ENCODE results near the gene PDGFA. TPM values are rescaled to one million over a fixed set of nuclear protein-coding genes. Genes with fewer than 3 reads are reported as not detected.

The PDGFA gene
- total and polyA plus RNA-seq, 2 experiments from 2014 or later: 4.7 to 8.4 TPM

GRCh38 chr7:549891-550625, 30.4 kb upstream of the PDGFA start:
- H3K27ac ChIP-seq: no peak overlapping the region
- in situ Hi-C loops (cut with MboI): no loop called here
- H3K9me2 ChIP-seq (ENCODE audit: insufficient read depth): no peaks in the 10 kb centered on the region
- no peaks in the 10 kb centered on the region for H3K36me3 ChIP-seq (ENCODE audit: low read depth)
- H3F3A ChIP-seq (ENCODE audit: insufficient read depth): no peaks in the 10 kb centered on the region; the same call in 1 of the 2 replicates
- TF ChIP-seq EZH2phosphoT487 (IDR thresholded peaks at IDR 0.05; ENCODE audit: insufficient read depth, low read depth) (no peak), EZH2 (IDR thresholded peaks at IDR 0.05; ENCODE audit: insufficient read depth, poor library complexity, severe bottlenecking) (no peak)
- no peaks in the 10 kb centered on the region for H3K79me2 ChIP-seq (ENCODE audit: insufficient read depth)
- no peak overlapping the region for H2AFZ ChIP-seq
- H3K4me2 ChIP-seq (ENCODE audit: unreplicated experiment): no peak overlapping the region
- no peaks in the 10 kb centered on the region for H4K20me1 ChIP-seq (ENCODE audit: insufficient read depth)
- H3K9ac ChIP-seq: no peak overlapping the region
- no peaks in the 10 kb centered on the region for H3K4me1 ChIP-seq (ENCODE audit: insufficient read depth)
- 85 to 89% methylated on average over 25 to 31 of the region's 31 CpGs for WGBS, 2 experiments (ENCODE audit: low coverage in 1 of 2, low lambda C conversion rate in 2 of 2, missing lambda C conversion rate in 2 of 2)
- H3K4me3 ChIP-seq: no peak overlapping the region
- H3K27me3 ChIP-seq (replicated peaks; ENCODE audit: insufficient read depth): no peaks in the 10 kb centered on the region
- no peaks in the 10 kb centered on the region for H3K9me3 ChIP-seq (ENCODE audit: low read depth)
- no peak for DNase-seq

GRCh38 chr7:549066-549890, 29.6 kb upstream of the PDGFA start:
- Histone ChIP-seq H3K9me3 (ENCODE audit: low read depth) (no peaks in the 10 kb centered on the region), H3K9me2 (ENCODE audit: insufficient read depth) (no peaks in the 10 kb centered on the region), H3K9ac (no peak overlapping the region), H3K36me3 (ENCODE audit: low read depth) (no peaks in the 10 kb centered on the region), H3F3A (ENCODE audit: insufficient read depth) (no peaks in the 10 kb centered on the region; the same call in 1 of the 2 replicates), H4K20me1 (ENCODE audit: insufficient read depth) (no peaks in the 10 kb centered on the region), H3K4me1 (ENCODE audit: insufficient read depth) (no peaks in the 10 kb centered on the region), H3K4me3 (no peak overlapping the region), H2AFZ (no peak overlapping the region), H3K27ac (no peak overlapping the region), H3K27me3 (replicated peaks; ENCODE audit: insufficient read depth) (no peaks in the 10 kb centered on the region), H3K4me2 (ENCODE audit: unreplicated experiment) (no peak overlapping the region), H3K79me2 (ENCODE audit: insufficient read depth) (no peaks in the 10 kb centered on the region)
- no peak for TF ChIP-seq EZH2phosphoT487 (IDR thresholded peaks at IDR 0.05; ENCODE audit: insufficient read depth, low read depth)
- no peak for TF ChIP-seq EZH2 (IDR thresholded peaks at IDR 0.05; ENCODE audit: insufficient read depth, poor library complexity, severe bottlenecking)
- no peak for DNase-seq
- in situ Hi-C loops (cut with MboI): no loop called here
- WGBS, 2 experiments (ENCODE audit: low coverage in 1 of 2, low lambda C conversion rate in 2 of 2, missing lambda C conversion rate in 2 of 2): 91 to 95% methylated on average over 19 to 43 of the region's 43 CpGs

GRCh38 chr7:548401-548800, 28.8 kb upstream of the PDGFA start:
- Histone ChIP-seq H4K20me1 (ENCODE audit: insufficient read depth) (no peaks in the 10 kb centered on the region), H3K27me3 (replicated peaks; ENCODE audit: insufficient read depth) (no peaks in the 10 kb centered on the region), H3K4me2 (ENCODE audit: unreplicated experiment) (no peak overlapping the region), H3K27ac (no peak overlapping the region), H3F3A (ENCODE audit: insufficient read depth) (no peaks in the 10 kb centered on the region; the same call in 1 of the 2 replicates), H3K9me2 (ENCODE audit: insufficient read depth) (no peaks in the 10 kb centered on the region), H2AFZ (no peak overlapping the region), H3K4me1 (ENCODE audit: insufficient read depth) (peaks cover 2% of the 10 kb centered on the region; the same call in 1 of the 2 replicates), H3K79me2 (ENCODE audit: insufficient read depth) (no peaks in the 10 kb centered on the region), H3K4me3 (no peak overlapping the region), H3K9me3 (ENCODE audit: low read depth) (no peaks in the 10 kb centered on the region), H3K36me3 (ENCODE audit: low read depth) (no peaks in the 10 kb centered on the region), H3K9ac (no peak overlapping the region)
- no peak for DNase-seq
- 93 to 94% methylated on average over 11 of the region's 11 CpGs for WGBS, 2 experiments (ENCODE audit: low coverage in 1 of 2, low lambda C conversion rate in 2 of 2, missing lambda C conversion rate in 2 of 2)
- TF ChIP-seq EZH2 (IDR thresholded peaks at IDR 0.05; ENCODE audit: insufficient read depth, poor library complexity, severe bottlenecking) (no peak), EZH2phosphoT487 (IDR thresholded peaks at IDR 0.05; ENCODE audit: insufficient read depth, low read depth) (no peak)
- in situ Hi-C loops (cut with MboI): no loop called here

GRCh38 chr7:545470-545869, 25.8 kb upstream of the PDGFA start:
- no peaks in the 10 kb centered on the region for H3K9me2 ChIP-seq (ENCODE audit: insufficient read depth)
- H3K4me3 ChIP-seq: no peak overlapping the region
- in situ Hi-C loops (cut with MboI): no loop called here
- no peaks in the 10 kb centered on the region for H3K27me3 ChIP-seq (replicated peaks; ENCODE audit: insufficient read depth)
- peaks cover 16% of the 10 kb centered on the region for H3K4me1 ChIP-seq (ENCODE audit: insufficient read depth)
- no peaks in the 10 kb centered on the region for H4K20me1 ChIP-seq (ENCODE audit: insufficient read depth)
- no peak for TF ChIP-seq EZH2phosphoT487 (IDR thresholded peaks at IDR 0.05; ENCODE audit: insufficient read depth, low read depth)
- TF ChIP-seq EZH2 (IDR thresholded peaks at IDR 0.05; ENCODE audit: insufficient read depth, poor library complexity, severe bottlenecking): no peak
- H3K4me2 ChIP-seq (ENCODE audit: unreplicated experiment): no peak overlapping the region
- H3F3A ChIP-seq (ENCODE audit: insufficient read depth): no peaks in the 10 kb centered on the region; the same call in none of the 2 replicates
- no peaks in the 10 kb centered on the region for H3K79me2 ChIP-seq (ENCODE audit: insufficient read depth)
- H3K36me3 ChIP-seq (ENCODE audit: low read depth): no peaks in the 10 kb centered on the region
- no peak overlapping the region for H3K27ac ChIP-seq
- DNase-seq: no peak
- no peak overlapping the region for H2AFZ ChIP-seq
- whole genome bisulfite sequencing, 2 experiments (ENCODE audit: low coverage in 1 of 2, low lambda C conversion rate in 2 of 2, missing lambda C conversion rate in 2 of 2): 64 to 72% methylated on average over 15 to 16 of the region's 16 CpGs
- no peaks in the 10 kb centered on the region for H3K9me3 ChIP-seq (ENCODE audit: low read depth)
- H3K9ac ChIP-seq: no peak overlapping the region

Data from GM23248 (cell line).